HuH-7 (cell line): ENCODE measurements around the gene TMEM82.

Experiments used
- DNase-seq: peaks from one replicate; pipeline ENCODE4 v3.0.0; 2011; ENCODE audit warnings: low spot score

Gene TMEM82

DNA sequence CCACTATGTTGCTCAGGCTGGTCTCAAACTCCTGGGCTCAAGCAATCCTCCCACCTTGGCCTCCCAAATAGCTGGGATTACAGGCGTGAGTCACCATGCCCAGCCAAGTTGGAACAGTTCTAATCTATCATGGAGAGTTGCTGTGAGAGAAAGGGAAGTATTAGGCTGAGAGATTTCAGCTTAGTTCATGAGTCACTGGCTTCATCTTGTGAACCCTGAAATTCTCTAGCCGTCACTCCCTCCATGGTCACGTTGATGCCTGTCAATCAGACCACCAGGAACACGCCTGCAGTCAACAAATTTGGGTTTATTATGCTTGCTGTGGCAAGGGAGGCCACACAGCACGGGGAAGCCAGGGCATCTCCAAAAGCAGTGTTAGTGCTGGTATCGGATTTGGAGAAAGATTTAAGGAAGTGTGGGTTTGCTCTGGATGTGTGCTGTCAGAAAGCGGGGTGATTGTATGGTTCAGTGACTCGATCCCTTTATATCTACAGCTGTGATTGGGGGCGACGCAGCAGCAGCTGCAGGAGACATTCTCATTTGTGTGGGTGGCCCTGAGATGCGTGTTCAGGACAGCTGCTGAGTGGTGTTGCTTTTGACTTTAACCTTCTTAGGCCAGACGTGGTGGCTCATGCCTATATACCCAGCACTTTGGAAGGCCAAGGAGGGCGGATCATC, 46.5 kb downstream of the TMEM82 start:
- DNase-seq: no peak

DNA sequence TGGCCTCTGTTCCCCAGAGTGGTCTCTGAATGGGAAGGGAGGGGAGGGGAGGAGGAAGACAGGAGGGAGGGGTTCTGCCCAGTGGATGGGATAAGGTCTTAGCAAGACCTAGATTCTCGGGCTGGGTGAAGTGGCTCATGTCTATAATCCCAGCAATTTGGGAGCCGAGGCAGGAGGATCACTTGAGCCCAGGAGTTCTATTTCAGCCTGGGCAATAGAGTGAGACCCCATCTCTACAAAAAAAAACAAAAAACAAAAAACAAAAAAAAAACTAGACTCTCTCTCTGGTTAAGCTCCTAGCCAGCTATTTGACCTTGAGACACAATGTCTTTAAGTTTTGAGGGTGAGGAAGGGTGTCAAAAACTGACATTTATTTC, 53.8 kb downstream of the TMEM82 start:
- no peak for DNase-seq
